NCI-H128 (cell line): ENCODE measurements around the gene CNMD.
"Not testable (repeated sequence)": the region's sequence is repeated elsewhere in the genome, so short reads cannot be mapped to it uniquely, and the experiment has no call there.

Source experiments
- DNase-seq: peaks from one replicate; lab custom pipeline; 2025; ENCODE audit not compliant: unreplicated experiment; lab: John Stamatoyannopoulos, UW

CNMD gene

GRCh38 chr13:52695856-52696255, 43.8 kb downstream of the CNMD start:
- no peak for DNase-seq

GRCh38 chr13:52686376-52686775, 53.2 kb downstream of the CNMD start:
- DNase-seq: no peak

- DNase-seq: not testable (repeated sequence)
These were observed 53.8 kb downstream of the CNMD start for GRCh38 chr13:52685806-52686205.

GRCh38 chr13:52677823-52678222, 61.8 kb downstream of the CNMD start:
- no peak for DNase-seq

- DNase-seq: no peak
These were observed 66.2 kb downstream of the CNMD start for GRCh38 chr13:52673465-52673864.

GRCh38 chr13:52670726-52671125, 68.9 kb downstream of the CNMD start:
- DNase-seq: no peak

- DNase-seq: no peak
These were observed 69.9 kb downstream of the CNMD start for GRCh38 chr13:52669677-52670076.

- DNase-seq: no peak
These were observed 74.3 kb downstream of the CNMD start for GRCh38 chr13:52665325-52665724.

GRCh38 chr13:52664272-52664671, 75.3 kb downstream of the CNMD start:
- no peak for DNase-seq

- DNase-seq: no peak
These were observed 80.3 kb downstream of the CNMD start for GRCh38 chr13:52659340-52659739.
